Fibroblast of skin of right quadriceps (primary cell): ENCODE measurements around the gene MAP1S.

ENCODE experiments used
- DNase-seq: peaks from one replicate; pipeline ENCODE4 v3.0.0-alpha.2; 2013

MAP1S gene

DNA sequence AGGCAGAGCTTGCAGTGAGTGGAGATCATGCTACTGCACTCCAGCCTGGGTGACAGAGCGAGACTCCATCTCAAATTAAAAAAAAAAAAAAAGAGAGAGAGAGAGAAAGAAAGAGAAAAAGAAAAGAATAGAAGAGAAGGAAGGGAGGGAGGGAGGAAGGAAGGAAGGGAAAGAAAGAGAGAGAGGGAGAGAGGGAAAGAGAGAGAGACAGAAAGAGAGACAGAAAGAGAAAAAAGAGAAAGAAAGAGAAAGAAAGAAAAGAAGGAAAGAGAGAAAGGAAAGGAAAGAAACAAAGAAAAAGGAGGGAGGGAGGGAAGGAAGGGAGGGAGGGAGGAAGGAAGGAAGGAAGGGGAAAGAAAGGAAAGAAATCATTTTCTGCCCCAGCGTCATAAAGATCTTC lies 24.1 kb upstream of the MAP1S start:
- DNase-seq = no peak

DNA sequence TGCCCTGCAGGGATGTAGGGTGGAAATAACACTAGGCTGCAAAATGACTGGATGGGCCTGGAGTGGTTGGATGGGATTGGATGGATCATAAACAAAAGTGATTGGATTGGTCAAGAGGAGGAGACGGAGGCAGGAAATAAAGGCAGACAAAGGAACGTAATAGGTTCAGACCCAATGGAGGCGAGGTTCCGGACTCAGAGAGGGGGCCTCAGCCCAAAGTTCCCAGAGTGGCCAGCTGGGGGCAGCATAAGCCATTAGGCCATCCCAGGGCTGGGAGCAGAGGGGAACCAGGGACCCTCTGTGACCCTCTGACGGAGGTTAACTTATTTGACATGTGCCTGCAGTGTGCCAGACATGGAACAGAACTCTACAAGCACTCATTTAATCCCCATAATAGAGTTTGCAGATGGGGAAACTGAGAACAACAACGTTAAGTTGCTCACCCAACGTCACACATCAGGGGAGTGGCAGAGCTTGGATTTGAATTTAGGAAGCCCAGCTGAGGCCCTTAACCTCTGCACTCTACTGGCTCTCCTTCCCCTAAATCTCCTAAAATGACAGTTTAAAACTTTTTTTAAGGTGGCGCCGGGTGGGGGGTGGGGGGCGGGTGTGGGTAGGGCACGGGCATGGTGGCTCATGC lies 15.3 kb upstream of the MAP1S start:
- DNase-seq = peak; percentile 16

DNA sequence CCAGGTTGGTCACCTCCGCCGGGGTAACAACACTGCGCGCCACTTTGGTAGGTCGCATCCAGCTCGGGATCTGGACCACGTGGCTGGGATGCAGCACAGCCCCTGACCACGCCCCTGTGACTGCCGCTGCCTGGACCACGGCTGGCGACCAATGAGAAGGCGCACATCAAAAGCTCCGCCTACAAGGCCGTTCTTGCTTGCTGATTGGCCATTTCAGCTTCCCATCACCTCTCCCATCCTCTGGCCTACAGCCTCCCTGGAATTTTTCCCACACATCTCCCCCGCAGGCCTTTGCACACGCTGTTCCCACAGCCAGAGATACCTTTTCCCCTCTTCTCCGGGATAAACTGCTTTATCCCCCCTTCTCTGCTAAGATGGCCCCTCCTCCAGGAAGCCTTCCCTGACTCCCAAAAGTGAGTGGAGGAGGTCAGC lies 12.5 kb upstream of the MAP1S start:
- peak; percentile 39 for DNase-seq

DNA sequence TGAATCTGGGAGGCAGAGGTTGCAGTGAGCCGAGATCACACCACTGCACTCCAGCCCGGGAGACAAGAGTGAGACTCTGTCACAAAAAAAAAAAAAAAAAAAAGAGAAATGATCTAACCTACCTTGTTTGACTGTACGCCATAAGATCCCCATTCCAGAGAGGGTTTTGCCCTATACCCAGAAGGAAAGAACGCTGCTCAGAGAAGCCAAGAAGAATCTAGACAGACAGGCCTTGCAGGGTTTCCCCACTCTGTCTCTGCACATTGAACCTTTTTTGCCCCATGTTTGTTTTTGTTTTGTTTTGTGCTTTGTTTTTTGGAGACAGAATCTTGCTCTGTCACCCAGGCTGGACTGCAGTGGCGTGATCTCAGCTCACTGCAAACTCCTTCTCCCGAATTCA lies 7.4 kb upstream of the MAP1S start:
- DNase-seq = no peak

- no peak for DNase-seq
Measured at GRCh38 chr19:17716309-17716929, 2.9 kb upstream of the MAP1S start.

- DNase-seq = no peak
Measured at GRCh38 chr19:17718550-17718946, 732 bp upstream of the MAP1S start.

GRCh38 chr19:17719730-17720400 lies 585 bp downstream of the MAP1S start:
- no peak for DNase-seq

- no peak for DNase-seq
Measured at GRCh38 chr19:17720440-17720839, 1.2 kb downstream of the MAP1S start.

DNA sequence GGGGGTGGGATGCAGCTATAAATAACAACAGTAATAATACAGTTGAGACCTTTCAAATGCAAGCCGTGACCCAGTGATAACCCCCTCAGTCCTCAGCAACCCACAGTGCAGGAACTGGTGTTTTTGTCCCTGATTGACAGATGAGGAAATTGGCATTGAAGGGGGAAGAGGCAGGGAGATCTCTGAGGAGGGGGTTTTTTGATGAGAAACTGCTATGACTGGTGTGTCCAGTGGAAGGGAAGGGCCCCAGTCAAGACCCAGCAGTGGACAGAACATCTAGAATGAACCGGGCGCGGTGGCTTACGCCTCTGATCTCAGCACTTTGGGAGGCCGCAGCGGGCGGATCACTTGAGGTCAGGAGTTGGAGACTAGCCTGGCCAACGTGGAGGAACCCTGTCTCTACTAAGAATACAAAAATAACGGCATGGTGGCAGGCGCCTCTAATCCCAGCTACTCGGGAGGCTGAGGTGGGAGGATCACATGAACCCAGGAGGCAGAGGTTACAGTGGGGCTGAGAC lies 1.9 kb downstream of the MAP1S start:
- DNase-seq = no peak

- peak; percentile 15 for DNase-seq
Measured at GRCh38 chr19:17721821-17722220, 2.5 kb downstream of the MAP1S start.

- DNase-seq = no peak
Measured at GRCh38 chr19:17722655-17723240, 3.5 kb downstream of the MAP1S start.

DNA sequence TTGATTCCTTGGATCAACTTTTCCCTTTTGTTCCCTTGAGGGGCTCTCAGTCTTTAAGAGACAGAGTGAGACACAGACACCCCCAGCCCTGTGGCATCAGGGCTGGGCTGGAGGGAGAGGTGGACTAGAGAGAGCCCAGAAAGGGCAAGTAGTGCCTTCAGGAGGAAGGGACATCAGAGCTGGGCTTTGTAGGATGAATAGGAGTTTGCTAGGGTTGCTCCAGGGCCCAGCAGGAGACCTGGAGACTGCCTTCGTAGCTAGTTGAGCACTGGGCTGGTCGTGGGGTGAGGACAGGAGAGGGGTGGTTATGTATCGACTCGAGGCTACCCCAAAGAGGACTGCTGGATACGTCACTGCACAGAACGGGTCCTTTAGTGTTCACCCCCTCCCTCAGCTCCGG lies 5.4 kb downstream of the MAP1S start:
- no peak for DNase-seq

DNA sequence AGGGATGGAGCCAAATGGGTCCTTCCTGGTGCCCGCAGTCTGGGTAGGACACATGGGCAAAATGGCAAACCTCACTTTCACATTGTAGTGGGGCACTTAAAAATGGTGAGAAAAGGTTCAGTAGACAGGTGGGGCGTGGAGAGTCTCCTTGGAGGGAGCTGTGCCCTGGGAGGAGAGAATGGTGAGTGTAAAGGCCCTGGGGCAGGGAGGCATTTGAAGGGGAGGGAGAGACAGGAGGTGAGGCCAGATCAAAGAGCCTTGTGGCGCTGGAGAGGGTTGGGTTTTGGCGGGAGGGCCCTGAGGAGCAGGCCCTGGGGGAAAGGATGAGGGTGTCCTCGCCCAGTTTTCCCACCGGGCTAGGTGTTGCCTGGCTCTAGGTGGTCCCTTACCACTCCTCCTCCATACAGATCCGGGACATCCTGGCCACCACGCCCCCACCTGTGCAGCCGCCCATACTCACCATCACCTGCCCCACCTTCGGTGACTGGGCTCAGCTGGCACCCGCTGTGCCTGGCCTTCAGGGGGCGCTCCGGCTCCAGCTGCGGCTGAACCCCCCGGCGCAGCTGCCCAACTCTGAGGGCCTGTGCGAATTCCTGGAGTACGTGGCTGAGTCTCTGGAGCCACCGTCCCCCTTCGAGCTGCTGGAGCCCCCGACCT lies 6.3 kb downstream of the MAP1S start:
- DNase-seq = no peak

- no peak for DNase-seq
Measured at GRCh38 chr19:17726136-17726741, 7.0 kb downstream of the MAP1S start.

- DNase-seq = no peak
Measured at GRCh38 chr19:17726964-17727773, 7.9 kb downstream of the MAP1S start.

DNA sequence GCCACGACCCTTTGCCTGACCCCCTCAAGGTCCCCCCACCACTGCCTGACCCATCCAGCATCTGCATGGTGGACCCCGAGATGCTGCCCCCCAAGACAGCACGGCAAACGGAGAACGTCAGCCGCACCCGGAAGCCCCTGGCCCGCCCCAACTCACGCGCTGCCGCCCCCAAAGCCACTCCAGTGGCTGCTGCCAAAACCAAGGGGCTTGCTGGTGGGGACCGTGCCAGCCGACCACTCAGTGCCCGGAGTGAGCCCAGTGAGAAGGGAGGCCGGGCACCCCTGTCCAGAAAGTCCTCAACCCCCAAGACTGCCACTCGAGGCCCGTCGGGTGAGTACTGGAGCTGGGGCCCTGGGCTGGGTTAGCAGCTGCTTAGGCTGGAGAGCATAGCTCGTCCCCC lies 8.6 kb downstream of the MAP1S start:
- no peak for DNase-seq

GRCh38 chr19:17733127-17733526 lies 13.8 kb downstream of the MAP1S start:
- DNase-seq = no peak

DNA sequence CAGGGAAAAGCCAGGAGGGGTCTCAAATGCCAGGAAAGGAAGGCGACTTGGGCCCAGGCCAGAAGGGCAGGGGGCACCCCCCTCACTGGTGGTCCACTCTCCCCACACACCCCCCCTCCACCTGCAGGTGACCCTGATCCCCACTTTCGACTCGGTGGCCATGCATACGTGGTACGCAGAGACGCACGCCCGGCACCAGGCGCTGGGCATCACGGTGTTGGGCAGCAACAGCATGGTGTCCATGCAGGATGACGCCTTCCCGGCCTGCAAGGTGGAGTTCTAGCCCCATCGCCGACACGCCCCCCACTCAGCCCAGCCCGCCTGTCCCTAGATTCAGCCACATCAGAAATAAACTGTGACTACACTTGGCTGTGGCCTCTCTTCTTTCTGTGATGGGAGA lies 14.9 kb downstream of the MAP1S start:
- DNase-seq = no peak

GRCh38 chr19:17735410-17735809 lies 16.1 kb downstream of the MAP1S start:
- no peak for DNase-seq

- DNase-seq = peak; percentile 35
Measured at GRCh38 chr19:17737690-17738153, 18.4 kb downstream of the MAP1S start.

GRCh38 chr19:17739121-17739875 lies 20.0 kb downstream of the MAP1S start:
- peak; percentile 18 for DNase-seq
